NCI-H524 (cell line): Measurements from ENCODE around the gene PRPF19.
A peak's percentile ranks its signal among the peaks of the same experiment; 100 is the strongest.

Source experiments
- DNase-seq, 2 experiments: peaks; one replicate each; lab custom pipeline; 2025; lab: John Stamatoyannopoulos, UW

Gene PRPF19

GRCh38 chr11:60844045-60844869, 62.1 kb downstream of the PRPF19 start:
- DNase-seq = no peak

- DNase-seq = peak in 1 of 2 experiments; percentile 26
These were observed 63.5 kb downstream of the PRPF19 start for GRCh38 chr11:60842668-60843600.

- DNase-seq = peak; percentile 88 to 95
These were observed 64.4 kb downstream of the PRPF19 start, which contains the start of gene CCDC86 for GRCh38 chr11:60841797-60842667. TSS of gene CCDC86 (plus strand) at chr11:60842113. CDS start at chr11:60842125, 12 bp downstream.
